ENCODE results near the gene INSIG1.

Gene INSIG1

DNA sequence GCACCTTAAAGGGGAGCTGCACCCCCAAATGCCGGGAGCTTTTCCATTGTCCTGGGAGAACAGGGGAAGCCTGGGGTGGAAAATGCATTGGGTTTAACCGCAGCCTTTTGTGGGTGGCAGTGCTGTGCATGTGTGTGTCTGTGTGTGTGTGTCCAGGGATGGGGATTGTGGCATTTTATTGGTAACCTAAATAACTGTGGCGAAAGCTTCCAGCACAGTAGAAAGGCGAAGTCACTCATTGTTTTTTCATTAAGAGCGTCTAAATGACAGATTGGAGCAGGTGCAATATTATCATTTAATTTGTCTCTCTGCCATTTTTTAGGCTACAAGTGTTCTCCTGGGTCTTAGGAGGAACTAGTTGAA, 55.1 kb downstream of the INSIG1 start:
- DNase-seq = no peak

DNA sequence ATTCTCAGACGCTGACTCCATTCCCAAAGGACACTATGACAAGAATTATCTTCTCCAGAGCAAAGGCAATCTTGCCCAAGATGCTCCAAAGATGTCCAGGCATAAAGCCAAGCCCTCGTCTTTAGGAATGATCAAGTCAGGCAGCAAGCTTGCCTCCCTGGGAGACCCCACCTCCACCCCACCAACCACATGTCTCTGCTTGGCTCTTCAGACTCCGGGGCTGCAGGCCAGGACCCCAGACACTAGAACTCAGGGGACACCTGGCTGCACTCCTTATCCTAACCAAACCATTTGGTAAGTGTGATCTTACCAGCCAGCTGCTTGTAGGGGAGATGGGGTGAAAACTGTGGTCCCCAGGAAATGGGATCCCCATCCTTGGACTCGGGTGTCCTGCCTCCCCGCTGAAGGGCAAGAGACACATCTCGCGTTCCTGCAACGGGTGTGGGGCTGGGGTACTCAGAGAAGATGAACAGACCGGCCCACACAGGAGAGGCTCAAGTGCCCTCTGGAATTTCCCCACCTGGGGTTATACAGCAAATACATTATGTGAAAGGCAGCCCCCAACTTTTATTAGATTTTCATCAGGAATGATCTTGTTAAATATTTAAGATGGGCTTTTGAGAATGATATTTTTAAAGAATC, 55.7 kb downstream of the INSIG1 start:
- no peak for DNase-seq

DNA sequence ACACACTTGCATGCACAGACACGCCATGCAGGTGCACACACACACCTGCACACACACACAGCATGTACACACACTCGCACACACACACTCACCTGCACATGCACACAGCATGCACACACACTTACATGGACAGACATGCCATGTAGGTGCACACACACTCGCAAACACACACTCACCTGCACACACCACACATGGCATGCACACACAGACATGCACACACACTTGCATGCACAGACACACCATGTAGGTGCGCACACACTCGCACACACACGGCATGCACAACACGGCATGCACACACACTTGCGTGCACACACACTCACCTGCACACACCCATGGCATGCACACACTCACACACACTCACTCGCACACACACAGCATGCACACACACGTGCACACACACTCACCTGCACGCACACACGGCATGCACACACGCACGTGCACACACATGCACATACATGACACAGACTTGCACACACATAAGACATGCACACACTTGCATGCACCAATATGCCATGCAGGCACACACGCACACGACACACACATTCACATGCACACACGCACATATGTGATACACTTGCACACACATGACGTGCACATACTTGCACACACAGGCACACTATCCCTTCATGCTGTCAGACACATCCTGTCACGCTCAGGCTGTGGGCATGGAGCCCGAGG, 56.8 kb downstream of the INSIG1 start:
- DNase-seq = no peak

GRCh38 chr7:155355176-155355575, 57.5 kb downstream of the INSIG1 start:
- DNase-seq = no peak

- DNase-seq = no peak
Observed at GRCh38 chr7:155355745-155356144, 58.1 kb downstream of the INSIG1 start.

- DNase-seq = no peak
Observed at GRCh38 chr7:155356323-155357105, 58.8 kb downstream of the INSIG1 start.

- DNase-seq = peak; percentile 83
Observed at GRCh38 chr7:155357573-155358041, 59.9 kb downstream of the INSIG1 start.

GRCh38 chr7:155358066-155358947, 60.6 kb downstream of the INSIG1 start:
- no peak for DNase-seq

DNA sequence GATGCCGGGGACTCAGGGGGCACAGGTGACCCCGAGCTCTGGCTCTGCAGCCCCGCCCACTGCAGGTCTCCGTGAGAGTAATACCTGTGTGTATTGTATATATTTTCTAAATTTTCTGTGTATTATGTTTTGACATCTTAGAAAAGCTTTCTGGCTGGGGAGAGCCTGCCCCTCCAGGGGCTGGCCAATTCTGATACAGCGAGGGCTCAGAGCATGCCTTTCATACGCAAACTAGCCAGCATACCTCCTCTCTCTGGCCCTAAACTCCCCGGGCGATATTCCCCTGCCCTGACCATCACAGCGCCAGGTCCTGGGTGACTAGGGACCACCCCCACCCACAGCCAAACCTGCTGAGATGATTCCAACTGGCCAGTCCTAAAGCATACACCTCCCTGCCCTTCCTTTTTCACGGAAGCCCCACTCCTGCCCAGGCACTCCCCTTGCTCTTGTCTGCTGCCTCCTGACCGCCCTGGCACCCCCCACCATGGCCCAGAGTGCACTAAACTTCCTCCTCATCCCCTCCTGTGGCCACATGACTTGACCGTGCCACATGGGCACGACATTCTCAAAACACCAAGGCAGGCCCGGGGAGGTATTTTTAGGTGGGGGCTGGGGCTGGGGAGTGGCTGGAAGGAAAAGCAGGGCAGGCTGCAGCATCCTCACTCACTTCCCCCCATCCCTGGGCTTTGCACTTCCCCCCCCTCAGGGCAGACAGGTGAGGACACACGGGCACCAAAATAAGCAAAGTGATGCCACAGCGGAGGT, 61.5 kb downstream of the INSIG1 start:
- no peak for DNase-seq

Measured in SIG-M5 (cell line).